Measurements from ENCODE around the gene OGFOD3. TPM values are rescaled to one million over a fixed set of nuclear protein-coding genes. Genes with fewer than 3 reads are reported as not detected.

The OGFOD3 gene
- total RNA-seq, 2 donors from 2014 or later, result 15.8 to 16.5 TPM

- Mint-ChIP-seq H3K27ac (no peak overlapping the region), H3K4me3 (no peak overlapping the region), H3K36me3 (ENCODE audit: low read depth) (no peaks in the 10 kb centered on the region), H3K4me1 (peaks cover 6% of the 10 kb centered on the region), H3K27me3 (no peaks in the 10 kb centered on the region)
- DNase-seq, result no peak
- ATAC-seq, result no peak
- no peaks in the 10 kb centered on the region for H3K9me3 ChIP-seq (ENCODE audit: control insufficient read depth, low read length, poor library complexity, severe bottlenecking)
Measured at GRCh38 chr17:82443465-82444283, 25.3 kb upstream of the OGFOD3 start.

GRCh38 chr17:82442643-82443464 is 24.5 kb upstream of the OGFOD3 start:
- no peak overlapping the region for H3K4me3 Mint-ChIP-seq
- DNase-seq (no peak), ATAC-seq (no peak)
- H3K4me1 Mint-ChIP-seq, result peaks cover 4% of the 10 kb centered on the region
- no peaks in the 10 kb centered on the region for H3K9me3 ChIP-seq (ENCODE audit: control insufficient read depth, low read length, poor library complexity, severe bottlenecking)
- H3K27me3 Mint-ChIP-seq, result no peaks in the 10 kb centered on the region
- H3K27ac Mint-ChIP-seq, result peak overlapping the region; percentile 53
- H3K36me3 Mint-ChIP-seq (ENCODE audit: low read depth), result no peaks in the 10 kb centered on the region

DNA sequence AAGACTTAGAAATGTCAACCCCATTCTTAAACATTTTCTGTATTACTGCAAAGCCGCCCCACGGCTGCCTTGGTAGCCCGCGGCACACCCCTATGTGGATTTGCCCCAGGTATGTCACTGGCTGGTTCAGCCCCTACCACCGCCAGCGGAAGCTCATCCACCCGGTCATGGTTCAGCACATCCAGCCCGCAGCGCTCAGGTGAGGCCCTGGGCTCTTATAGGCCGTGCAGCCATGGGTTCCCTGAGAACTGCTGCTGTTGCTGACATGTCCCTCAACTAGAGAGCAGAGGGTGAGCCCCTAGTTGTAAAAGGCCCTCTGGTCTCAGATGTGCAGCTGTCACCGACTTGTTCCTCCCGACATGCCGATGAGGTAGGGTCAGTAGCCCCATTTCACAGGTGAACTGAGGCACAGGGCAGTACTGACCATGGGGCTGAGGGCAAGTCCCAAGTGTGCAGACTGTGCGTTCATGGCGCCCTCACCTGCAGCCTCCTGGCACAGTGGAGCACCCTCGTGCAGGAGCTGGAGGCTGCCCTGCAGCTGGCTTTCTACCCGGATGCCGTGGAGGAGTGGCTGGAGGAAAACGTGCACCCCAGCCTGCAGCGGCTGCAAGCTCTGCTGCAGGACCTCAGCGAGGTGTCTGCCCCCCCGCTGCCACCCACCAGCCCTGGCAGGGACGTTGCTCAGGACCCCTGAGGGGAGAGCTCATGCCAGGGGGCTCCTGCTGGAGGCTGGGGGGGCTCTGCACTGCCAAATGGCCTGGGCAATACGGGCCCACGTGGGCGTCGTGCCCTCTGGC is 23.5 kb upstream of the OGFOD3 start:
- no peaks in the 10 kb centered on the region for H3K9me3 ChIP-seq (ENCODE audit: control insufficient read depth, low read length, poor library complexity, severe bottlenecking)
- no peak for ATAC-seq
- Mint-ChIP-seq H3K36me3 (ENCODE audit: low read depth) (no peaks in the 10 kb centered on the region), H3K27ac (peak overlapping the region; percentile 53), H3K27me3 (no peaks in the 10 kb centered on the region), H3K4me1 (no peaks in the 10 kb centered on the region), H3K4me3 (no peak overlapping the region)
- no peak for DNase-seq

GRCh38 chr17:82440991-82441627 is 22.7 kb upstream of the OGFOD3 start:
- H3K27ac Mint-ChIP-seq, result no peak overlapping the region
- no peak for DNase-seq

GRCh38 chr17:82440469-82440981 is 22.1 kb upstream of the OGFOD3 start:
- Mint-ChIP-seq H3K36me3 (ENCODE audit: low read depth) (no peaks in the 10 kb centered on the region), H3K27me3 (no peaks in the 10 kb centered on the region), H3K4me3 (no peak overlapping the region), H3K4me1 (no peaks in the 10 kb centered on the region), H3K27ac (no peak overlapping the region)
- no peak for ATAC-seq
- no peaks in the 10 kb centered on the region for H3K9me3 ChIP-seq (ENCODE audit: control insufficient read depth, low read length, poor library complexity, severe bottlenecking)
- DNase-seq, result no peak

More at GRCh38 chr17:82440991-82441627, 22.7 kb upstream of the OGFOD3 start:
- no peaks in the 10 kb centered on the region for H3K36me3 Mint-ChIP-seq (ENCODE audit: low read depth)
- H3K4me1 Mint-ChIP-seq, result no peaks in the 10 kb centered on the region
- no peaks in the 10 kb centered on the region for H3K27me3 Mint-ChIP-seq
- no peaks in the 10 kb centered on the region for H3K9me3 ChIP-seq (ENCODE audit: control insufficient read depth, low read length, poor library complexity, severe bottlenecking)
- no peak overlapping the region for H3K4me3 Mint-ChIP-seq
- ATAC-seq, result no peak

DNA sequence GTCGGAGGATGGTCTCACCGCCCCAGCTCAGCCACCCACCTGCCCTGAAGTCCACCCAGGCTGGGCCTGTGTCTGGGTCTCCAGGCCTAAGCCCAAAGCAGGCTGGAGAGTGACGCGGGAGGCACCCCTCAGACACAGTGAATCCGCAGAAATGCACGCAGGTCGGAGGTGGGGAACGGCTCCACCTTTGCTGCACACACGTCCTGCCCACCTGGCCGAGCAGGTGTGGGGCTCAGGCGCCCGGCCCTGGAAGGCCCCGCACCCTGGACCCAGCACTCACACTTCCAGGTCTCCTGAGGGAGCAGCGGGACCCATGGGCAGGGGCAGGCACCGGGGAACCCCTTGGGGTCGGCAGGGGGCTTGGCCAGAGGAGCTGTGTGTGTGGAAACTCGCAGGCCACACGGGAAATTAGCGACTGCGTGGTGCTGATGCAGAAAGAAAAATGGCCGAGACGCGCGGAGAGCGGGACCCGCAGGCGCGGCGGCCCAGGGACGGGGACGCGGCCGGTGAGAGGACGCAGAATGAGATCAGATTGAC is 21.5 kb upstream of the OGFOD3 start:
- no peaks in the 10 kb centered on the region for H3K27me3 Mint-ChIP-seq
- no peak for ATAC-seq
- no peak for DNase-seq
- no peaks in the 10 kb centered on the region for H3K36me3 Mint-ChIP-seq (ENCODE audit: low read depth)
- H3K27ac Mint-ChIP-seq, result no peak overlapping the region
- H3K4me1 Mint-ChIP-seq, result no peaks in the 10 kb centered on the region
- no peaks in the 10 kb centered on the region for H3K9me3 ChIP-seq (ENCODE audit: control insufficient read depth, low read length, poor library complexity, severe bottlenecking)
- no peak overlapping the region for H3K4me3 Mint-ChIP-seq

DNA sequence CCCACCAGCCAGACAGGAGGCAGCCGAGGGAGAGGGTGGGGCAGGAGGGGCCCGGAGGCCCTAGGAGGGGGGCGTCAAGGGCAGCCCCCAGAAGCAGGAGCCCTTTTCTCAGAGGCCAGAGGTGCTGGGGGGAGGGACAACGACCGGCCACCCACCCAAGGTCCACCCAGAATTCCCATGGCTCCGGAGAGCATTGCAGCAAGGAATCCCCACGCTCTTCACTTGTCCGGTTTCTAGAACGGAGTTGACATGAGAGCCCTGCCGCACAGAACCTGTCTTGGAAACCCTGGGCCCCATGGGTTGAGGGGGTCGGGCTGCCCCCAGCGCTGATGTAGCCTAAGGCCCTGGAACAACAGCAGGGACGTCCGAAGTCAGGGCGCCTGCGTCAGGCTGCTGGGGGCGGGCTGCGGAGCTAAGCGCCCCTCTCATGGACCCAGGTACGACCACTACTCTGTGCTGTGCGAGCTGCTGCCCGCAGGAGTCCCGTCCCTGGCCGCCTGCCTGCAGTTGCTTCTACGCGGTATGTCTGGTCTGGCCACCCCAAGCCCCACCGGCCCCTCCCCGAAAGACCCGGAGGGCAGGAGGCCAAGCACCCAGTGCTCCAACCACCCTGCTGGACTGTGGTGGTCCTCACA is 20.9 kb upstream of the OGFOD3 start:
- H3K4me1 Mint-ChIP-seq, result peaks cover 2% of the 10 kb centered on the region
- ATAC-seq (no peak), DNase-seq (no peak)
- no peaks in the 10 kb centered on the region for H3K27me3 Mint-ChIP-seq
- H3K27ac Mint-ChIP-seq, result no peak overlapping the region
- H3K36me3 Mint-ChIP-seq (ENCODE audit: low read depth), result no peaks in the 10 kb centered on the region
- no peaks in the 10 kb centered on the region for H3K9me3 ChIP-seq (ENCODE audit: control insufficient read depth, low read length, poor library complexity, severe bottlenecking)
- no peak overlapping the region for H3K4me3 Mint-ChIP-seq

DNA sequence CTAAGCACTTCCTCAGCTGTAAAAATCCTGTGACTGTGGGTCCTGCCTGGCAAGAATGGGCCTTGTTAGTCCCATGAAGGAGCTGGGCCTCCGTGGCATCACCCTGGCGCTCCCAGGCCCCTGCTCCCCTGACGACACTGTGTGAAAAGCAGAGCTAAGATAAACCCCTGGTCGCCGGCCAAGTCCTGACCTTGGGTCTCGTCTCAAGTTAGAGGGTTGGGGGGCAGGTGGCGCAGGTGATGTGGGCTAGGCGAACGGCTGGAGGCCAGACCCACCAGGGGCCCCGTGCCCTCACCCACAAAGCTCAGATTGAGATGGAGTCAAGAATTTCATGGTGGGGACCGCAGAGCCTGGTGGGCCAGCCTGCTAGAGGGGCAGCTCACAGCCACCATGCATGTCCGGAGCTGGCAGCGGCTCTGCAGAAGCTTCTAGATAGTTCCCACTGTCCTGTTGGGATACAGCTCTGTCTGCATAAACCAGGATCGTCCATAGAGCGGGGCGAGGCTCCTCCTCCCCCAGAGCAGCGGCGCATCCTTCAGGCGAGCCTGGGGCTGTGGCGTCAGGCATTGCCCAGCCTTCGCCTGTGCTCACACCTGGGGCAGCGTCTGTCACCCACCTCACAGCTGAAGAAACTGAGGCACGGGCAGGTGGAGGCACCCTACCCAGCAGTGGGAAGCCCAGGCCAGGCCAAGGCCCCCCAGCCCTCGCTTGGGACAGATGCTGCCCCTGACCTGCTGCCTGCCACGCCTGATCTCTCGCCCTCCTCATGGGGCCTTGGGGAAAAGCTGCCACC is 20.2 kb upstream of the OGFOD3 start:
- H3K27ac Mint-ChIP-seq, result no peak overlapping the region
- ATAC-seq, result no peak
- H3K27me3 Mint-ChIP-seq, result no peaks in the 10 kb centered on the region
- no peak for DNase-seq
- H3K4me3 Mint-ChIP-seq, result no peak overlapping the region
- no peaks in the 10 kb centered on the region for H3K36me3 Mint-ChIP-seq (ENCODE audit: low read depth)
- H3K9me3 ChIP-seq (ENCODE audit: control insufficient read depth, low read length, poor library complexity, severe bottlenecking), result no peaks in the 10 kb centered on the region
- peaks cover 5% of the 10 kb centered on the region for H3K4me1 Mint-ChIP-seq

DNA sequence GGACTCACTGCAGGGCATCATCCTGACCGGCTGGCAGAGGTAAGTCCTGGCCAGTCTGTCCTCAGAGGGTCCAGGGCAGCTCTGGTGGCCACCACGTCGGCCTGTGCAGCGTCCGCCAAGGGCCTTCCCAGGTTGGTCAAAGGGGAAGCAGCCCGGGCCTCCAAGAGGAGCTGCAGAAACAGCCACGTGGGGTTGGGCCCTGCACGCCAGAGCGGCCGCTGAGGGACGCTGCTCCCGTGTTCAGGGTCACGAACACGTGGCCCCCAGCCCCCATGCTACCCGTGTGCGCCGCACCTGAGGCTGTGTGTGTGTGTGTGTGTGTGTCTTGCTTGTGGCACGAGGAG is 18.9 kb upstream of the OGFOD3 start:
- H3K27me3 Mint-ChIP-seq, result no peaks in the 10 kb centered on the region
- DNase-seq (no peak), ATAC-seq (no peak)
- no peaks in the 10 kb centered on the region for H3K36me3 Mint-ChIP-seq (ENCODE audit: low read depth)
- H3K4me1 Mint-ChIP-seq, result peaks cover 6% of the 10 kb centered on the region
- H3K27ac Mint-ChIP-seq, result no peak overlapping the region
- H3K4me3 Mint-ChIP-seq, result no peak overlapping the region
- no peaks in the 10 kb centered on the region for H3K9me3 ChIP-seq (ENCODE audit: control insufficient read depth, low read length, poor library complexity, severe bottlenecking)

GRCh38 chr17:82436601-82437324 is 18.4 kb upstream of the OGFOD3 start:
- H3K27ac Mint-ChIP-seq, result no peak overlapping the region
- DNase-seq (no peak), ATAC-seq (no peak)
- H3K4me1 Mint-ChIP-seq, result peaks cover 6% of the 10 kb centered on the region
- H3K36me3 Mint-ChIP-seq (ENCODE audit: low read depth), result no peaks in the 10 kb centered on the region
- no peak overlapping the region for H3K4me3 Mint-ChIP-seq
- H3K27me3 Mint-ChIP-seq, result no peaks in the 10 kb centered on the region
- H3K9me3 ChIP-seq (ENCODE audit: control insufficient read depth, low read length, poor library complexity, severe bottlenecking), result no peaks in the 10 kb centered on the region
